Right ventricle myocardium inferior (tissue), 1 donor: ENCODE measurements around the gene SCYGR2. TPM values are rescaled to one million over a fixed set of nuclear protein-coding genes. Genes with fewer than 3 reads are reported as not detected.

Experiments used
- ATAC-seq: fragments of 200-7000 bp; cut with Tn5 transposase; one replicate; pipeline ENCODE4 v1.9.1; 2020; ENCODE audit warnings: mild to moderate bottlenecking, moderate library complexity
- DNase-seq: peaks from one replicate; pipeline ENCODE4 v3.0.0; 2021; ENCODE audit errors: missing footprints
- intact Hi-C: fragments of 100-400 bp; cut with DNase I; formaldehyde crosslinking; loops from one replicate; pipeline ENCODE4 v1.11.0; 2022
- total RNA-seq: library from RNA; stranded (reverse); fragmentation: NEBNext Ultra II Directional; extraction: Animal tissue kit (Norgen Biotek cat#: 25700); gene quantifications from one replicate; pipeline ENCODE4 v1.2.1, GENCODE V29; 2021
- donor health status: DM: no; HTN: yes; CAD: no; lungs with severe emphysema.

Gene SCYGR2
- total RNA-seq, 1 donor from 2014 or later, result not detected

- ATAC-seq, result no peak
These were observed 10.1 kb downstream of the SCYGR2 start for GRCh38 chr2:227608561-227609338.

DNA sequence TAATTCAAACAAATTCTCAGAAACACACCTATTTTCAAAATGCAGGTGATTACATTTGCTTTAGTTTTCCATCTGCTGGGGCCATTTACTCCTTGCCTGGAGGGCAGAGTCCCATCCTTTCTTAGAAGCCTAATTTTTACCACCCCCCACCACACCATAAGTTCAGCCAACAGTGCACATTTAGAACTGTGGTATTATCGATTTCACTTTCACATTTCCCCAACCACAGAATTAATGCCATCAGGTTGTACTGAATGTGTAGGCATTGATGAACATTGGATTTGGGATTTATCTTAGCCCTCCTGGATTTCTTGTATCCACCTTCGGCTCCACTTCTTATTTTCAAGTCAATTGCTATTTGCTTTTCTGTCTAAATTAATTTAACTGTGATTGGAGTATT lies 11.4 kb downstream of the SCYGR2 start:
- intact Hi-C loops, result no loop called here
- ATAC-seq (no peak), DNase-seq (no peak)

More at GRCh38 chr2:227608561-227609338, 10.1 kb downstream of the SCYGR2 start:
- no peak for DNase-seq
- intact Hi-C loops, result no loop called here

GRCh38 chr2:227612546-227613271 lies 14.0 kb downstream of the SCYGR2 start:
- ATAC-seq (no peak), DNase-seq (no peak)
- intact Hi-C loops, result no loop called here

DNA sequence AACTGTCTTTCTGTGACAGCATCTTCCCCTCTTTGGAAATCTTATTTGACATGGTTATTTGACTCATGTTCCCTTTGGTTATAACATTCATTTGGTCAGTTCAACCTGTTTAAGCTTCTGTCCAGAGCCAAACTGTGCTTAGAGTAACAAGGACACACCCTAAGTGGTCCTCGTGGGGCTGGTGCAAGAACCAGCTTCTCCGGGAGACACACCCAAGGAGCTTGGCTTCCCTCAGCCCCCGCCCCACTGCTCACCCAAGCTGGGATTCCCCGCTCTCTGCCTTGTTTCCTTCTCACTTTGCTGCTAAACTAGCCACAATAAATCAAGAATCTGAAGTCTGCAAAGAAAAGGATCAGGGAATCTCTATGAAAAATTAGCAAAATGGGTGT lies 14.6 kb downstream of the SCYGR2 start:
- no peak for DNase-seq
- intact Hi-C loops, result no loop called here
- ATAC-seq, result no peak

GRCh38 chr2:227614246-227614645 lies 15.6 kb downstream of the SCYGR2 start:
- intact Hi-C loops, result no loop called here

GRCh38 chr2:227614740-227615139 lies 16.0 kb downstream of the SCYGR2 start, which contains the start of gene SCYGR3:
SCYGR3 (minus strand) TSS chr2:227614840; CDS start chr2:227614840, 0 bp downstream.
- DNase-seq (no peak), ATAC-seq (no peak)
- intact Hi-C loops, result no loop called here

More at GRCh38 chr2:227614246-227614645, 15.6 kb downstream of the SCYGR2 start:
- ATAC-seq (no peak), DNase-seq (no peak)

- intact Hi-C loops, result no loop called here
- ATAC-seq, result no peak
These were observed 16.5 kb downstream of the SCYGR2 start for GRCh38 chr2:227615181-227615580.

DNA sequence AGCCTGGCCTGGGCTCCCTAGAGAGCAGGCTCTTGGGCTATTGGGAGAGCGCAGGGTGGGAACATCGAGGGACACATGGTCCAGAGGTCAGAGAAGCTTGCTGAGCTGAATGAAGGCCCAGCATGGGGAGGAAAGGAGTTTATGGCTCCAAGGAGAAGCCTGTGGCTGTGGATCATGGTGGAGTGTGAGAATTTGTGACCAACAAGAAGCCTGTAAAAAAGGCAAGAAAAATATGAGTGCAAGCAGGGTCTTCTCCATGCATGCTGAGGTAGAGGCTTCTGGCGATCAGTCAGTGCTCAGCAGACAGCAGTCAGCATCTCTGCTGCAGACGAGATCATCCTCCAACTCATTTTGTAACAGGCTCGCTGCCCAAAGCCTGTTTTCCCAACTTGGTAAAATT lies 17.2 kb downstream of the SCYGR2 start:
- ATAC-seq (no peak), DNase-seq (no peak)
- intact Hi-C loops, result no loop called here

More at GRCh38 chr2:227615181-227615580, 16.5 kb downstream of the SCYGR2 start:
- DNase-seq, result no peak

GRCh38 chr2:227616631-227617030 lies 17.9 kb downstream of the SCYGR2 start:
- no peak for ATAC-seq
- DNase-seq, result no peak
- intact Hi-C loops, result no loop called here

DNA sequence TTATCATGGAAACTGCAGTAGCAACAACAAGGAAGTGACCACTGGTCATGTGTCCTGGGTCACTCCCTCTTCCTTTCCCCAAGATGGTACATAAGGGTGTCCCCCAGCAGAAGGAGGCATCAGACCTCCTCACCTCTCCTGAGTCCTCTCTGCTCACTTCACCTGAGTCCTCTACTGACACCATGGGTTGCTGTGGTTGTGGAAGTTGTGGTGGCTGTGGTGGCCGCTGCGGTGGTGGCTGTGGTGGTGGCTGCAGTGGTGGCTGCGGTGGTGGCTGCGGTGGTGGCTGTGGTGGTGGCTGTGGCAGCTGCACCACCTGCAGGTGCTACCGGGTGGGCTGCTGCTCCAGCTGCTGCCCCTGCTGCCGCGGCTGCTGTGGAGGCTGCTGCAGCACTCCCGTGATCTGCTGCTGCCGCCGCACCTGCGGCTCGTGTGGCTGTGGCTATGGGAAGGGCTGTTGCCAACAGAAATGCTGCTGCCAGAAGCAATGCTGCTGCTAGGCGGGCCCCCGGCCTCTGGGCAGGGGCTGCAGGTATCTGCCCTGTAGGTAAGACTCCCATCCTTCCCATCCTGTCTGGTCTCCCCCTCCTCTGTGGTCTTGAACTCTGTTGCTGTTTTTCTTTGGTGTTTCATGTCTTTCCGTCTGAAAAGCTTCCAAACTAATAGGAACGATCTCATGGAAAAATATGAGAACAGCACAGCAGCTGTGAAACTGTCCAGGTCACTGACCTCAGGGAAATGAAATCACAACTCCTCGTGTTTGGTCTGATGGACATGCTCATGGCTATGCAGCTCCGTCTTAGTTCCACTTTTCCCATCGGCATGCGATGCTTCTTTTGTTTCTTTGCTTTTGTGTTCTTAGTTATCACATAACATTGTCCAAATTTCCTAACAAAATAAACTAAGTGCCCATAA lies 18.9 kb downstream of the SCYGR2 start, which contains the start of gene SCYGR4:
SCYGR4 (plus strand) TSS at position 183 of the 915 bp plus-strand sequence; CDS start at position 183, 0 bp downstream.
- ATAC-seq (peak; percentile 62), DNase-seq (no peak)
- intact Hi-C loops, result no loop called here

- ATAC-seq, result no peak
- intact Hi-C loops, result no loop called here
- no peak for DNase-seq
These were observed 24.5 kb downstream of the SCYGR2 start for GRCh38 chr2:227623226-227623625.

DNA sequence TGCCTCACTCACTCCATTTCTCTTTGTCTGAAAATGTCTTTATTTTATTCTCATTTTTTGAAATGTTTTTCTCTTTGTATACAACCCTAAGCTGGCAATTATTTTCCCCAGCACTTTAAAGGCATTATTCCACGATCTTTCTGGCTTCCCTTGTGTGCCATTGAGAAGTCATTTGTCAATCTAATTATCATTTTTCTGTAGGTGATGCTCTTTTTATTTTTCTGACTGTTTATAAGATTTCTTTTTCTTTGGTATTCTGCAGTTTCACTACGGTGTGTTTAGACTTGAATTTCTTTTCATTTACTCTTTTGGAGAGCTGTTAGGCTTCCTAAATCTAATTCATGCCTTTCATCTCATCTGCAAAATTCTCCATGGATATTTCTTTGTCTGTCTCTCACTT lies 26.7 kb downstream of the SCYGR2 start:
- intact Hi-C loops, result no loop called here
- DNase-seq (no peak), ATAC-seq (no peak)

GRCh38 chr2:227626580-227627151 lies 28.0 kb downstream of the SCYGR2 start:
- no peak for ATAC-seq

DNA sequence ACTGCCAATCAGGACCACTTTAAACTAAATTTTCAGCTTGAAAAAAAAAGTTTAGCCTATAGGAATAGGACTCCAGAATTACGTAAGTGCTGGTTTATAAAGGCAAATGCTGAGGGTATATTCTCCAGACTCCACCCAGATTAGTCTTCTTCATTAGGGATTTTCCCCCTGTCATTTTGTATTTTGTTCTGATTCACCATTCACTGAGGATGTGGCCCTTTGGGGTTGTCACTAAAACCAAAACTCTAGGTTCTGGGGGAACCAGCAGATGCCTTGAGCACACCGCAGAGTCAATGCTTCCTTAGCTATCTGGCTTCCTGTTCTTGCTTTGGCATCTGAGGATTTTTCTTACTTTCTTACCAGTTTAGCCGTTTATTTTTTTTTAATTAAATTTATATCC lies 29.1 kb downstream of the SCYGR2 start:
- intact Hi-C loops, result no loop called here
- no peak for ATAC-seq
- no peak for DNase-seq

More at GRCh38 chr2:227626580-227627151, 28.0 kb downstream of the SCYGR2 start:
- DNase-seq, result no peak
- intact Hi-C loops, result no loop called here

GRCh38 chr2:227629435-227629834 lies 30.7 kb downstream of the SCYGR2 start:
- intact Hi-C loops, result no loop called here
- ATAC-seq (no peak), DNase-seq (no peak)

GRCh38 chr2:227630322-227630721 lies 31.6 kb downstream of the SCYGR2 start:
- intact Hi-C loops, result no loop called here
- ATAC-seq, result no peak
- no peak for DNase-seq

- DNase-seq (no peak), ATAC-seq (no peak)
- intact Hi-C loops, result no loop called here
These were observed 34.1 kb downstream of the SCYGR2 start for GRCh38 chr2:227632827-227633226.

GRCh38 chr2:227634201-227634600 lies 35.5 kb downstream of the SCYGR2 start:
- intact Hi-C loops, result no loop called here
- ATAC-seq (no peak), DNase-seq (no peak)

DNA sequence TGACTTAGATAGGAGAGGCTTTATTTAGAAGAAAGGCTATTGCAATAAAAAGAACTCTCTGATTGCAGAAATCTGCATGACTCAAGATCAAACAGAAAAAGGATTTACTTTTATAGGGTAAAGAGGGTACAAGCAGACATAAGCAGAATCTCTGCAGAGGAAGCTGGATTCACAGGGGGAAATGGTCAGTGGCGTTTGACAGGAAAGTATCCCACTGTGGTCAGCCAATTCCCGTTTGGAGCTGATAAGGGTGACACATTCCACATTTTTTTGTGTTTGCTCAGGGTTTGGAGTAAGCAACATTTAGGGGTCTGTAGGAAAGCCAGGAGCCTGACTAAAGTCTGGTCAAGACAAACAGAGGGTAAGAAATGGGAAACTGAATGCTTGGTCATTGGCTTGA lies 44.0 kb downstream of the SCYGR2 start:
- DNase-seq, result no peak
- intact Hi-C loops, result no loop called here
- no peak for ATAC-seq
